IMR-90 (cell line): ENCODE results near the gene RNF223. TPM values are rescaled to one million over a fixed set of nuclear protein-coding genes. Genes with fewer than 3 reads are reported as not detected.

Source experiments
- ATAC-seq: fragments of 200-7000 bp; cut with Tn5 transposase; 2 replicates; pipeline ENCODE4 v1.9.1; 2020; ENCODE audit warnings: low read depth, mild to moderate bottlenecking, moderate library complexity
- BruUV-seq: library from RNA; stranded (reverse); fragments of 400-500 nt; replicated peaks from 2 replicates; lab custom pipeline; 2021; lab: Mats Ljungman, UMichigan
- CTCF ChIA-PET: fragments of 300-600 bp; formaldehyde crosslinking; extraction: SDS; loops from one replicate; lab custom pipeline; 2021; ENCODE audit warnings: antibody characterized with exemption; lab: Yijun Ruan, JAX
- POLR2A ChIA-PET: fragments of 300-600 bp; sonication (Branson Sonifier 250); formaldehyde crosslinking; loops from one replicate; lab custom pipeline; 2022; ENCODE audit warnings: antibody characterized with exemption; ENCODE audit not compliant: unreplicated experiment; lab: Charles Lee
- DNase-seq: peaks from one replicate; pipeline ENCODE4 v3.0.0; 2013
- H2AFZ ChIP-seq: replicated peaks from 2 replicates; pipeline ENCODE3; 2013; ENCODE audit warnings: low read length, mild to moderate bottlenecking; ENCODE audit not compliant: poor library complexity
- H2AK5ac ChIP-seq: 2 replicates; pipeline ENCODE4 v1.6.1; 2013; ENCODE audit warnings: low read depth, low read length, inconsistent platforms
- H2AK9ac ChIP-seq: replicated peaks from 2 replicates; pipeline ENCODE3; 2013; ENCODE audit warnings: mild to moderate bottlenecking, low read depth, low read length, moderate library complexity; ENCODE audit not compliant: poor library complexity
- H2BK120ac ChIP-seq: 2 replicates; pipeline ENCODE4 v1.6.1; 2013; ENCODE audit warnings: low read depth, low read length, inconsistent platforms
- H2BK15ac ChIP-seq: 3 replicates; pipeline ENCODE4 v1.6.1; 2013; ENCODE audit warnings: low read depth, low read length, inconsistent platforms
- H2BK20ac ChIP-seq: 2 replicates; pipeline ENCODE4 v1.6.1; 2013; ENCODE audit warnings: low read depth, mild to moderate bottlenecking, inconsistent platforms, low read length, moderate library complexity
- H2BK5ac ChIP-seq: 2 replicates; pipeline ENCODE4 v1.6.1; 2013; ENCODE audit warnings: mild to moderate bottlenecking, low read depth, low read length, inconsistent platforms; ENCODE audit not compliant: poor library complexity, severe bottlenecking
- H3K14ac ChIP-seq: replicated peaks from 2 replicates; pipeline ENCODE4 v1.6.1; 2013; ENCODE audit warnings: low read depth, low read length, inconsistent platforms
- H3K18ac ChIP-seq: 2 replicates; pipeline ENCODE4 v1.6.1; 2013; ENCODE audit warnings: low read depth, low read length, control low read depth
- H3K23ac ChIP-seq: 2 replicates; pipeline ENCODE4 v1.6.1; 2013; ENCODE audit warnings: low read depth, low read length, inconsistent platforms
- H3K27ac ChIP-seq: 2 replicates; pipeline ENCODE4 v1.5.1; 2013; ENCODE audit warnings: mild to moderate bottlenecking, control low read depth, low read length; ENCODE audit not compliant: insufficient read depth
- H3K27me3 ChIP-seq: 2 replicates; pipeline ENCODE4 v1.6.1; 2013; ENCODE audit warnings: low read length; ENCODE audit not compliant: control insufficient read depth, insufficient read depth
- H3K36me3 ChIP-seq: 2 replicates; pipeline ENCODE4 v1.6.1; 2013; ENCODE audit warnings: low read length, mixed read lengths; ENCODE audit not compliant: control insufficient read depth, insufficient read depth
- H3K4ac ChIP-seq: 2 replicates; pipeline ENCODE4 v1.6.1; 2013; ENCODE audit warnings: low read depth, low read length, inconsistent platforms
- H3K4me1 ChIP-seq: 2 replicates; pipeline ENCODE4 v1.6.1; 2013; ENCODE audit warnings: low read length, mixed read lengths; ENCODE audit not compliant: control insufficient read depth, insufficient read depth
- H3K4me2 ChIP-seq: 2 replicates; pipeline ENCODE4 v1.6.1; 2013; ENCODE audit warnings: low read depth, mild to moderate bottlenecking, control low read depth, low read length, moderate library complexity
- H3K4me3 ChIP-seq: 2 replicates; pipeline ENCODE4 v1.5.1; 2013; ENCODE audit warnings: low read depth, mild to moderate bottlenecking, control low read depth, low read length, moderate library complexity; ENCODE audit not compliant: insufficient read depth
- H3K56ac ChIP-seq: 2 replicates; pipeline ENCODE4 v1.6.1; 2013; ENCODE audit warnings: low read length, inconsistent platforms; ENCODE audit not compliant: insufficient read depth; ENCODE audit errors: extremely low read depth
- H3K79me1 ChIP-seq, 2 experiments: 2 replicates each; pipeline ENCODE4 v1.6.1; 2013; ENCODE audit warnings: low read length in 2 of 2, inconsistent platforms in 1 of 2, low read depth in 1 of 2
- H3K9ac ChIP-seq: 2 replicates; pipeline ENCODE4 v1.6.1; 2013; ENCODE audit warnings: low read depth, low read length, control low read depth
- H3K9me1 ChIP-seq: 2 replicates; pipeline ENCODE4 v1.6.1; 2013; ENCODE audit warnings: low read length, inconsistent platforms; ENCODE audit not compliant: insufficient read depth
- H3K9me3 ChIP-seq: 2 replicates; pipeline ENCODE4 v1.6.1; 2013; ENCODE audit warnings: low read length; ENCODE audit not compliant: control insufficient read depth, insufficient read depth
- H4K20me1 ChIP-seq: 2 replicates; pipeline ENCODE4 v1.6.1; 2013; ENCODE audit warnings: low read length, inconsistent platforms; ENCODE audit not compliant: insufficient read depth
- H4K5ac ChIP-seq: 2 replicates; pipeline ENCODE4 v1.6.1; 2013; ENCODE audit warnings: mild to moderate bottlenecking, low read depth, low read length, control low read depth
- H4K8ac ChIP-seq, 2 experiments: 2 replicates each; pipeline ENCODE4 v1.6.1; 2013; ENCODE audit warnings: low read depth in 2 of 2, low read length in 2 of 2, control low read depth in 1 of 2, inconsistent platforms in 1 of 2
- H4K91ac ChIP-seq: 2 replicates; pipeline ENCODE4 v1.6.1; 2013; ENCODE audit warnings: low read depth, low read length, inconsistent platforms; ENCODE audit not compliant: insufficient read depth
- BHLHE40 ChIP-seq: fragments of 150-350 bp; IDR thresholded peaks from 2 replicates; pipeline ENCODE4 v1.6.1; 2016; ENCODE audit warnings: mild to moderate bottlenecking, low read depth, low read length
- CHD1 ChIP-seq: IDR thresholded peaks from 2 replicates; pipeline ENCODE4 v1.6.1; 2012; ENCODE audit warnings: low read depth, low read length, improper control_type of control experiment
- CTCF ChIP-seq: conservative IDR thresholded peaks from 2 replicates; pipeline ENCODE4 v1.5.1; 2012; ENCODE audit warnings: mild to moderate bottlenecking, low read depth, low read length, improper control_type of control experiment
- ELK1 ChIP-seq: fragments of 150-350 bp; IDR thresholded peaks from 2 replicates; pipeline ENCODE4 v1.6.1; 2016; ENCODE audit warnings: low read depth, mild to moderate bottlenecking, low read length, moderate library complexity, borderline replicate concordance
- FOS ChIP-seq: fragments of 150-350 bp; IDR thresholded peaks from 2 replicates; pipeline ENCODE4 v1.6.1; 2016; ENCODE audit warnings: low read depth, low read length
- MAFK ChIP-seq: IDR thresholded peaks from 2 replicates; pipeline ENCODE4 v1.6.1; 2012; ENCODE audit warnings: low read depth, low read length, improper control_type of control experiment
- MAZ ChIP-seq: IDR thresholded peaks from 2 replicates; pipeline ENCODE4 v1.6.1; 2012; ENCODE audit warnings: low read depth, mild to moderate bottlenecking, low read length, improper control_type of control experiment, moderate library complexity, borderline replicate concordance
- NFE2L2 ChIP-seq: fragments of 150-350 bp; IDR thresholded peaks from 2 replicates; pipeline ENCODE4 v1.6.1; 2016; ENCODE audit warnings: low read depth, mild to moderate bottlenecking, low read length
- POLR2A ChIP-seq: IDR thresholded peaks from 2 replicates; pipeline ENCODE4 v1.6.1; 2012; ENCODE audit warnings: mild to moderate bottlenecking, low read depth, low read length
- RAD21 ChIP-seq: IDR thresholded peaks from 2 replicates; pipeline ENCODE4 v1.6.1; 2012; ENCODE audit warnings: low read length, improper control_type of control experiment
- RCOR1 ChIP-seq: IDR thresholded peaks from 2 replicates; pipeline ENCODE4 v1.6.1; 2012; ENCODE audit warnings: mild to moderate bottlenecking, low read length, improper control_type of control experiment; ENCODE audit not compliant: insufficient replicate concordance
- SMC3 ChIP-seq: fragments of 150-350 bp; IDR thresholded peaks from 2 replicates; pipeline ENCODE4 v1.6.1; 2016; ENCODE audit warnings: low read depth, mild to moderate bottlenecking, antibody characterized with exemption, low read length, moderate library complexity
- USF2 ChIP-seq: fragments of 150-350 bp; IDR thresholded peaks from 2 replicates; pipeline ENCODE4 v1.6.1; 2017; ENCODE audit warnings: mild to moderate bottlenecking, antibody characterized with exemption, low read length, low read depth
- WGBS, 2 experiments: methylation state at CpG; one replicate each; pipeline versions ENCODE4 v1.1.5 to v1.1.7; 2013; ENCODE audit warnings: missing lambda C conversion rate in 2 of 2; ENCODE audit not compliant: insufficient read length in 1 of 2; ENCODE audit errors: extremely low coverage in 2 of 2; 5-methylcytosine and 5-hydroxymethylcytosine counted together
- dilution Hi-C: fragments of 300-500 bp; cut with HindIII; formaldehyde crosslinking; loops from one replicate; pipeline ENCODE4 v1.14.3; 2018; ENCODE audit warnings: low sequenced_read_pairs; ENCODE audit not compliant: unreplicated experiment
- in situ Hi-C: fragments of 300-500 bp; cut with MboI; formaldehyde crosslinking; loops from 3 replicates; pipeline ENCODE4 v1.14.3; 2019; ENCODE audit warnings: low sequenced_read_pairs, inconsistent platforms, mixed read lengths
- intact Hi-C: fragments of 100-400 bp; cut with micrococcal nuclease; formaldehyde crosslinking; loops from 2 replicates; pipeline ENCODE4 v1.10.0; 2022
- polyA plus RNA-seq, 3 experiments: library from polyadenylated mRNA; depleted of rRNA; stranded (reverse); fragments of >200 nt; gene quantifications; 2 replicates each; pipeline ENCODE4 v1.2.3, GENCODE V29; 2012; ENCODE audit warnings: low replicate concordance in 1 of 3
- total RNA-seq: library from RNA; depleted of rRNA; stranded (reverse); fragments of >200 nt; gene quantifications from 2 replicates; pipeline ENCODE4 v1.2.3, GENCODE V29; 2012

The RNF223 gene
- total and polyA plus RNA-seq, 2 of the 4 experiments (the other 2 are of a cell fraction) = not detected

GRCh38 chr1:1040004-1040991 lies 33.8 kb downstream of the RNF223 start:
- ATAC-seq (peak; percentile 98), DNase-seq (peak; percentile 85)
- Histone ChIP-seq H2BK120ac (no peak overlapping the region), H3K14ac (0 out of 2 replicates have a peak overlapping the region, but pooled peaks have one; percentile 21), H3K79me1 (peaks cover 9 to 35% of the 10 kb centered on the region in 2 experiments), H4K20me1 (peaks cover 64% of the 10 kb centered on the region), H4K91ac (no peak overlapping the region; the same call in 1 of the 2 replicates), H3K4me2 (peak overlapping the region; percentile 33), H3K4ac (no peak overlapping the region), H3K9me1 (0 out of 2 replicates have a peak, but pooled peaks cover 5% of the 10 kb centered on the region), H2BK15ac (no peak overlapping the region), H3K23ac (no peak overlapping the region; the same call in 1 of the 2 replicates), H3K27me3 (no peaks in the 10 kb centered on the region), H3K9me3 (no peaks in the 10 kb centered on the region), H3K4me1 (peaks cover 7% of the 10 kb centered on the region), H2AK5ac (no peak overlapping the region), H3K9ac (0 out of 2 replicates have a peak overlapping the region, but pooled peaks have one; percentile 25), H2AK9ac (peak overlapping the region; percentile 95), H3K36me3 (peaks cover 42% of the 10 kb centered on the region), H3K27ac (no peak overlapping the region; the same call in 1 of the 2 replicates), H4K8ac (no peak overlapping the region), H4K5ac (no peak overlapping the region), H2BK5ac (peak overlapping the region; percentile 4), H3K56ac (no peak overlapping the region), H2BK20ac (no peak overlapping the region), H2AFZ (peak overlapping the region; percentile 88), H3K4me3 (peak overlapping the region; percentile 27), H3K18ac (no peak overlapping the region)
- intact Hi-C loops (loop anchor here (2.0 kb wide), 1 partner anchor 27 kb away; the partner anchor contains the start of gene ISG15), dilution Hi-C loops (no loop called here), in situ Hi-C loops (no loop called here)
- BruUV-seq = no TSS peak
- WGBS, 2 experiments = 17% methylated on average over 45 of the region's 99 CpGs; no CpG with 5 or more reads in 1 of the 2 experiments
- ChIA-PET POLR2A (no interaction called here), CTCF (no interaction called here)
- TF ChIP-seq RAD21 (peak; percentile 42), NFE2L2 (no peak), USF2 (no peak), POLR2A (no peak), RCOR1 (no peak), SMC3 (peak; percentile 32; the same call in 1 of the 2 replicates), FOS (no peak), CHD1 (no peak), BHLHE40 (peak; percentile 63; the same call in 1 of the 2 replicates), ELK1 (no peak), MAFK (no peak), CTCF (peak; percentile 40), MAZ (peak; percentile 78; the same call in 1 of the 2 replicates)
